NCI-H510A treated with DMSO at 0.1 percent for 48 hours (cell line): ENCODE measurements around the gene ARHGAP9.
A peak's percentile ranks its signal among the peaks of the same experiment; 100 is the strongest.
"Not testable (repeated sequence)": the region's sequence is repeated elsewhere in the genome, so short reads cannot be mapped to it uniquely, and the experiment has no call there.

Experiments
- DNase-seq: peaks from one replicate; lab custom pipeline; 2025; lab: John Stamatoyannopoulos, UW

ARHGAP9 gene

GRCh38 chr12:57456737-57457490, 22.8 kb downstream of the ARHGAP9 start:
- DNase-seq, result no peak

- DNase-seq, result peak; percentile 83
Observed at GRCh38 chr12:57456145-57456700, 23.4 kb downstream of the ARHGAP9 start.

- peak; percentile 95 for DNase-seq
Observed at GRCh38 chr12:57455374-57456144, 24.1 kb downstream of the ARHGAP9 start.

GRCh38 chr12:57454566-57455373, 24.9 kb downstream of the ARHGAP9 start, which contains the start of gene INHBE:
INHBE (plus strand) TSS chr12:57455307; CDS start chr12:57455537, 230 bp downstream.
- peak; percentile 95 for DNase-seq

- no peak for DNase-seq
Observed at GRCh38 chr12:57454213-57454565, 25.5 kb downstream of the ARHGAP9 start.

GRCh38 chr12:57452937-57453509, 26.6 kb downstream of the ARHGAP9 start:
- DNase-seq, result peak; percentile 72

- DNase-seq, result no peak
Observed at GRCh38 chr12:57452181-57452936, 27.3 kb downstream of the ARHGAP9 start.

- DNase-seq, result no peak
Observed at GRCh38 chr12:57451233-57451778, 28.4 kb downstream of the ARHGAP9 start.

GRCh38 chr12:57450057-57450456, 29.6 kb downstream of the ARHGAP9 start:
- DNase-seq, result no peak

GRCh38 chr12:57449375-57449774, 30.3 kb downstream of the ARHGAP9 start:
- no peak for DNase-seq

- DNase-seq, result no peak
Observed at GRCh38 chr12:57448669-57449068, 31.0 kb downstream of the ARHGAP9 start.

- no peak for DNase-seq
Observed at GRCh38 chr12:57446292-57446960, 33.2 kb downstream of the ARHGAP9 start.

GRCh38 chr12:57444744-57445143, 34.9 kb downstream of the ARHGAP9 start:
- no peak for DNase-seq

- DNase-seq, result not testable (repeated sequence)
Observed at GRCh38 chr12:57444337-57444736, 35.3 kb downstream of the ARHGAP9 start.

GRCh38 chr12:57441846-57442427, 37.7 kb downstream of the ARHGAP9 start:
- DNase-seq, result no peak

- not testable (repeated sequence) for DNase-seq
Observed at GRCh38 chr12:57441393-57441792, 38.3 kb downstream of the ARHGAP9 start.

GRCh38 chr12:57439762-57440266, 39.9 kb downstream of the ARHGAP9 start:
- no peak for DNase-seq

GRCh38 chr12:57438400-57438799, 41.3 kb downstream of the ARHGAP9 start:
- no peak for DNase-seq

GRCh38 chr12:57435293-57435692, 44.4 kb downstream of the ARHGAP9 start:
- DNase-seq, result no peak
